WI38 (cell line): ENCODE data around the gene RNF113A.
"Not testable (repeated sequence)": the region's sequence is repeated elsewhere in the genome, so short reads cannot be mapped to it uniquely, and the experiment has no call there.

ENCODE experiments used
- H3K4me3 ChIP-seq: 2 replicates; pipeline ENCODE4 v1.5.1; 2011; ENCODE audit warnings: low read depth, mild to moderate bottlenecking, control low read depth, low read length
- CTCF ChIP-seq: IDR thresholded peaks from 2 replicates; pipeline ENCODE4 v1.5.1; 2012; ENCODE audit warnings: low read depth, mild to moderate bottlenecking, control low read depth, low read length

Gene RNF113A

GRCh38 chrX:119870626-119871131 lies 854 bp downstream of the RNF113A start:
- TF ChIP-seq CTCF, result no peak
- peak overlapping the region; percentile 77 for H3K4me3 ChIP-seq

GRCh38 chrX:119853444-119853843 lies 18.1 kb downstream of the RNF113A start:
- TF ChIP-seq CTCF, result no peak
- peak overlapping the region; percentile 48 for H3K4me3 ChIP-seq

GRCh38 chrX:119852382-119853353 lies 18.9 kb downstream of the RNF113A start, which contains the start of gene UPF3B:
Gene UPF3B (minus strand): TSS chrX:119852963. CDS start chrX:119852928, 35 bp downstream.
- no peak for TF ChIP-seq CTCF
- H3K4me3 ChIP-seq, result peak within 1 kb of the TSS; percentile 67

GRCh38 chrX:119833905-119834304 lies 37.6 kb downstream of the RNF113A start:
- no peak for TF ChIP-seq CTCF
- H3K4me3 ChIP-seq, result no peak overlapping the region

GRCh38 chrX:119828446-119828845 lies 43.1 kb downstream of the RNF113A start:
- H3K4me3 ChIP-seq, result no peak overlapping the region
- no peak for TF ChIP-seq CTCF

DNA sequence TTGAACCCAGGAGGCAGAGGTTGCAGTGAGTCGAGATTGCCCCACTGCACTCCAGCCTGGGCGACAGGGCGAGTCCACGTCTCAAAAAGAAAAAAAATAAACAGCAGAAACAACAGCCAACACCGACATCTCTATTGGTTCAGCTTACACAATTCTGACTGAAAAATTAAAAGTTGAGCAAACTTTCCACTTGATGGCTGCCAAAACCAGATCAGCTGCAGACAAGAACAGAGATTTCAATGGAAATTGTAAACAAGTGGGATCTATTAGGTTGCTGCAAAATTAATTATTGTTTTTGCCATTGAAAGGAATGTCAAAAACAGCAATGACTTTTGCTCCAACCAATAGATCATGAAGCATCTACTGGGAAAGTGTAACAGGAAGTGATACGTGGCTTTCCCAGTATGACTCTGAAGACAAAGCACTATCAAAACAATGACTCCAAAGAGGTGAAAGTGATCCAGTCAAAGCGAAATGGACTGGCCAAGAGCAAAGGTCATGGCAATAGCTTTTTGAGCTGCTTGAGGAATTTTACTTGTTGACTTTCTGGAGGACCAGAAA lies 45.1 kb downstream of the RNF113A start:
- H3K4me3 ChIP-seq, result no peak overlapping the region
- no peak for TF ChIP-seq CTCF

GRCh38 chrX:119824221-119824620 lies 47.3 kb downstream of the RNF113A start:
- not testable (repeated sequence) for H3K4me3 ChIP-seq

- not testable (repeated sequence) for H3K4me3 ChIP-seq
Measured at GRCh38 chrX:119821703-119822102, 49.8 kb downstream of the RNF113A start.
